ENCODE data around the gene ATXN1.

The ATXN1 gene

DNA sequence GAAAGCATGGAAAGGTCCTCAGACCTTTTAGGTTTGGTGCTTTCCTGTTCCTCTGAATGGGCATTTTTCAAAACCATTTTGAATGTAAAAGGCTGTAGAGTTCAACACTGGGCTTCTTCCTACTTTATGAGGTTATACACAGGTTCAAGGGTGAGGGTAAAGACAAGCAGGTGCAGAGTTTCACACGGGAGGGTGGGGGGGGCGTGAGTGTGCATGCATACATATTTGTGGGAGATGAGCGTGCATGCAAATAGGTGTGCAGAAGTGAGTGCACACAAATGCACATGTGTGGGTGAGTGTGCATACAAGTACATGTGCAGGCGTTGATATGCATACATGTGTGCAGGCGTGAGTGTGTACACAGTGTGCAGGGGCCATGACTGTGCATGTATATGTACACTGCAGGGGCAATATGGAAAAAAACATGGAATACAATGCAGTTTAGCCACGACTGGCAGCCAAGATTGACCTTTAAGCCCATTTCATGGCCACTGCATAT, 339.7 kb downstream of the ATXN1 start:
- TF ChIP-seq, protein P1, sequence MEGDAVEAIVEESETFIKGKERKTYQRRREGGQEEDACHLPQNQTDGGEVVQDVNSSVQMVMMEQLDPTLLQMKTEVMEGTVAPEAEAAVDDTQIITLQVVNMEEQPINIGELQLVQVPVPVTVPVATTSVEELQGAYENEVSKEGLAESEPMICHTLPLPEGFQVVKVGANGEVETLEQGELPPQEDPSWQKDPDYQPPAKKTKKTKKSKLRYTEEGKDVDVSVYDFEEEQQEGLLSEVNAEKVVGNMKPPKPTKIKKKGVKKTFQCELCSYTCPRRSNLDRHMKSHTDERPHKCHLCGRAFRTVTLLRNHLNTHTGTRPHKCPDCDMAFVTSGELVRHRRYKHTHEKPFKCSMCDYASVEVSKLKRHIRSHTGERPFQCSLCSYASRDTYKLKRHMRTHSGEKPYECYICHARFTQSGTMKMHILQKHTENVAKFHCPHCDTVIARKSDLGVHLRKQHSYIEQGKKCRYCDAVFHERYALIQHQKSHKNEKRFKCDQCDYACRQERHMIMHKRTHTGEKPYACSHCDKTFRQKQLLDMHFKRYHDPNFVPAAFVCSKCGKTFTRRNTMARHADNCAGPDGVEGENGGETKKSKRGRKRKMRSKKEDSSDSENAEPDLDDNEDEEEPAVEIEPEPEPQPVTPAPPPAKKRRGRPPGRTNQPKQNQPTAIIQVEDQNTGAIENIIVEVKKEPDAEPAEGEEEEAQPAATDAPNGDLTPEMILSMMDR (IDR thresholded peaks at IDR 0.05; ENCODE audit: low read depth, low read length), result no peak
- peak overlapping the region; percentile 24 for H3K4me3 ChIP-seq (ENCODE audit: low read depth, low read length)

DNA sequence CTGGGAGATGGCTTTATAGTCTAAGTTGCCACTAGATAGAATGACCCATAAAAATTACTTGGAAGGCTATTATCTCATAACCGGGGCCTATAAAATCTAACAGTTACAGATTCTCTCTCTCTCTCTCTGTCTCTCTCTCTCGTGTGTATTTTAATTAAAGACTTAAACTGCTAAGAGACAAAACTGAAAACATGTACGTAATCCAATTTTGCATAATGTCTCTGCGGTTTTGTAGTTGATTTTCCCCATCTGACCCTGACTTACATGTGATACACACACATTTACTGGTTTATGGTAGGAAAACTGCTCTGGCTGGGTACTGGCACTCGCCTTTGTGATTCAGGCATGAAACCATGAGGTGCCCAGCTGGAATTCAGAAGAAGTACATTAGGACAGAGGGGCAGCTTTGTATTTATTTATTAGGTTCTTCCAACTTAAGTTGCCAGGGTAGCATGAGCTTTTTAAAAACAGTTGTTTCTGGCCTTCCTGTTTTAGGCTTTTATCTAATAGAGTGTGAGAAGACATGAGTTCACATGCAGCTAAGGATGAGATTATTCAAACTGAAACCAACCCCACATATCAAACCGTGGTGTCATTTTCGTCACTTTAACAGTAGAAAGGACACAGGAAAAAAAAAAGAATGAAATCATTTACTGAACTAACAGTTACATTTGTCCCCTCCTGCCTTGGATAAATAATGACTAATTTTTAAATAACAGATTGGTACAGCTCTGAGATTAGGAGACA, 340.4 kb downstream of the ATXN1 start:
- TF ChIP-seq, protein P1 (IDR thresholded peaks at IDR 0.05; ENCODE audit: low read depth, low read length), result no peak
- H3K4me3 ChIP-seq (ENCODE audit: low read depth, low read length), result peak overlapping the region; percentile 24

DNA sequence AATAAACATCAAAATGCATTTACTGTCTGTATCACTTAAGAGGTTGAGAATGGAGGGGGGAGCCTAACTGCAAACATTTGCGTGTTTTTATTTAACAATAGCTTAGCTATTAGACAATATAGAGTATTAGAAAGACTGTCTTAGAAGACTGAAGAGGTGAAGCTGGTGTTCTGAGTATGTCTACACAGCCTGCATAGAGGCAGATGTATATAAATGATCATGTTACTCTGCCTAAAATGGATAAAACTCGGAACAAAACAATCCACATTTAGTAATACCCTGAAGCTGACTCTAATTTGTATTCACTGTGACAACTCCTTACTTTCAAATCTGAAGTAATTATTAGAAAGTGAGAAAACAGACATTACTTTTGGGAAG, 340.9 kb downstream of the ATXN1 start:
- TF ChIP-seq, protein P1 (IDR thresholded peaks at IDR 0.05; ENCODE audit: low read depth, low read length), result no peak

DNA sequence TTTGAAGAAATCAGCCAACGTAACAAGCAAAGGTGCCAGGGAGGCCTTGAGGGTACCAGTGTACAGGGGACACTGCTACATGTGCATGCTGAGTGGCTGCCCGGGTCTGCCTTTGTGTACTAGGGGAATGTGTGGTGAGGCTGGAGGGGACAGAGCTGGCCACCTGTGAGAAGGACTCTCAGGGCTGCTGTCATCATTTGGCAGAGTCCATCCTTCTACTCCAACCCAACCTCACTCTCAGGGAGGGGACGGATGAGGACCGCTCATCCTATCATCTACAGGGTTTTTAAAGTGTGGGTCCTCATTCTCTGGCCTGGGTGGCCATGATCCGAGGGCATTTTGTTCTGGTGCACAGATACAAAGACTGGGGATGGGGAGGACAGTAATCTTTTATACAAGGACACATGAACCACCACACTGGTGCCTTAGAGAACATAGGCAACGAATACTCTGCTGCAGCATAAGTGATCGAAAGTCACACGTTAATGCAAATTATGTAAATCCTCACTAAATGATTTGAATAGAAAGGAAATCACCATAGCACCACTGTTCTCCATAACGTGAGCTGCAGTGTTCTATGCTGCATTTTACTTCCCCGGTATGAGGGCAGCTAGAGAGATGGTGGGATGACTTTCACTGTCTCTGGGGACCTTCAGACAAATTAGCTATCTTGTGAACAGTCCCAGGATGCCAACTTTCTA, 341.5 kb downstream of the ATXN1 start:
- no peak overlapping the region for H3K4me3 ChIP-seq (ENCODE audit: low read depth, low read length)
- TF ChIP-seq, protein P1 (IDR thresholded peaks at IDR 0.05; ENCODE audit: low read depth, low read length), result no peak

More for the DNA sequence above, 340.9 kb downstream of the ATXN1 start:
- no peak overlapping the region for H3K4me3 ChIP-seq (ENCODE audit: low read depth, low read length)

DNA sequence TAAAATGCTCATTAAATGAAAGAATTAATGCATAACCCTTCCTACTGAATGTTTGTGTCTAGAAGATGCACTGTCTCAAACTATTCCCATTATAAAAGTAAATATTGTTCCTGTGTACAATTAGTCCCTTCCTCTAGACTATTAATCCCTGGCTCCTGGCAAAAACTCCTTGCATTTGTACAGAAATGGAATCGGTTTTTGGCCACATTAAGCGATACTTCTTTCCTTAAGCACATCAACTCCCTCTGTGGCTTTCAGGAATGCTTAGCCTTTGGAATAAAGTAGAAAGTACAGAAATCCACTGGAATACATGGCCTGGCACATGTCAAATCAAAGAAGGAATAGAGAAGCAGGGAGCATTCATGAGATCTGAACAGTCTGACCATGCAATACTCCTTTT, 343.1 kb downstream of the ATXN1 start:
- no peak overlapping the region for H3K4me3 ChIP-seq (ENCODE audit: low read depth, low read length)
- TF ChIP-seq, protein P1 (IDR thresholded peaks at IDR 0.05; ENCODE audit: low read depth, low read length), result no peak

DNA sequence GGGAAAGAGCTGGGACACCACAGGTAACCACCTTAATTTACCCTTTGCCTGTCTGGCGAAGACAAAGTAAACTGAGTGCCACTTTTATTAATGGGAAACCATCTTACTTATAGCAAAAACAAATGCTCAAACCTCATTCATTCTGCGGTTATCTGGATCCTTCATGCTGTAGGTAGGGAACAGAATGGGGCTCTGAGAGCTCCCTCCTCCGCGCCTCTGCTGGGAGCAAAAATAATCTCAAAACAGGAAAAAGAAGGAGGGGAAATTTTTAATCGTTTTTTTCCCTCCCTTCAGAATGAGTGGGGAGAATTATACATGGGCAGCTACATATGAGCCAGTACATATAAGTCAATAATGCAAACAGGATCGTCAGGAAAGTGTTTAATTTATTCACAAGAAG, 345.6 kb downstream of the ATXN1 start:
- H3K4me3 ChIP-seq (ENCODE audit: low read depth, low read length), result no peak overlapping the region
- TF ChIP-seq, protein P1 (IDR thresholded peaks at IDR 0.05; ENCODE audit: low read depth, low read length), result no peak

DNA sequence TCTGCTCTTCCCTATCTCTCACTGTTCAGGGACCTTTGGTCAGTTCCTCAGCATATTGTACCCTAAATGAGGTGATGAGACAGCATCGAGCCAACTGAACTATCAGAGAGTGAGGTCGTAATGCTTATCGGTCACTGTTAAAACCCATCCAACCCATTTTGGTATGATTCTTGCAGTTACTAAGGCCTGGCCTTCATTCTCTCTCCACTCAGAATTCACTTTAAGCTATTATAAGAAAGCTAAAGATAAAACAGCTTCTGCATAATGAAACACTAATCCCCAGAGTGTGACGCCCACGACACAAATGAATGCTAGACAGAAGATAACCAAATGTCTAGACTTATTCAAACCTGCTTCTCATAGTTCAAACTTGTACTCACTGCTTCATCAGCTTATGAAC, 347.1 kb downstream of the ATXN1 start:
- TF ChIP-seq, protein P1 (IDR thresholded peaks at IDR 0.05; ENCODE audit: low read depth, low read length), result no peak
- H3K4me3 ChIP-seq (ENCODE audit: low read depth, low read length), result no peak overlapping the region
